HG03159 (cell line): ENCODE results near the gene IRX4.

ENCODE experiments used
- ATAC-seq: cut with Tn5 transposase; IDR thresholded peaks from one replicate; pipeline ENCODE4 v1.9.1; 2021; ENCODE audit warnings: mild to moderate bottlenecking, moderate library complexity; ENCODE audit not compliant: unreplicated experiment

Gene IRX4

DNA sequence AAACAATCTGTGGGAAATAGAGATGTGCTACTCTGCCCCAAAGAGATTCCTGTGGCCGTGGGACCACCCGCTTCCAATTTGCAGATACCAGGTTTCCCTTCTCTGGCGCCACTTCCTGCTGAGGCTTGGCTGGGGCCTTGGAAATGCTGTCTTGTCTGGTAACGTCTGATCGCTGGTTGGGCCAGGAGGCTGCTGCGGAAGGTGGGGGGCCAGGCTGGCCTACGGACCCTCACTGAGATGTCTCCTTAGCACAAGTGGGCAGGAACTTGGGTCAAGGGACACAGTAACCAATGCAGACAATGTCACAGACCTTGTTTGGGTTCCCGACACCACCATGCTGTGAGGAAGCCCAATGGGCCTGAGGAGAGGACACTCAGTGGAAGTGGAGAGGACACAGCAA, 31.7 kb upstream of the IRX4 start:
- ATAC-seq: no peak

- no peak for ATAC-seq
Observed at GRCh38 chr5:1913578-1913977, 30.9 kb upstream of the IRX4 start.

DNA sequence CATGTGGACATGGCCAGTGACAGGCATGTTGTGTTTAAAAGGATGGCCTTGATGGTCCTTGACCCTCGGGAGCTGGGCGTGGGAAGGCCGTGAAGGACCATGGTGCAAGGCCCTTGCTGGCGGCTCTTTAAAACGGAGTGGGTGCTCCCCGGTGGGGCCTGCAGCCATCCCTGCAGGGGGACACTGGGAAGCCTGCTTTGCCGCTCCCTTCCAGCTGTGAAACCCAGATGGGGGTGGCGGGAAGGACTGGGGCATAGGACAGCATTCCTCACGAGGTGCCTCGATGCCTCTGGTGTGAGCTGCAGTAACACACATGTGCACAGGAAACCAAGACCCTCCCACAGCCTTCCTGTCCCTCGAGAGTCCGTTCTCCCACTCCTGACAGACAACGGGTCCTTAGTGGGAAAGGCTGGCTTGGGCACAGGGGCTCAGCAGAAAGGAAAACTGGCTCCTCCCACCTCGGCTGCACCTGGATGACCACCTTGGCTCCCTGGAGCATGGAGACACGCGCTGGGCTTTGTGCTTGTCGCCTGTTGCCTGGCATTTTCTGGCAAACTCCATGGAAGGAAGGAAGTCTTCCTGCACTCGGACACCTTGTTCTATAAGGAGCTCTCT, 30.3 kb upstream of the IRX4 start:
- no peak for ATAC-seq

GRCh38 chr5:1911773-1912235, 29.1 kb upstream of the IRX4 start:
- ATAC-seq: no peak

DNA sequence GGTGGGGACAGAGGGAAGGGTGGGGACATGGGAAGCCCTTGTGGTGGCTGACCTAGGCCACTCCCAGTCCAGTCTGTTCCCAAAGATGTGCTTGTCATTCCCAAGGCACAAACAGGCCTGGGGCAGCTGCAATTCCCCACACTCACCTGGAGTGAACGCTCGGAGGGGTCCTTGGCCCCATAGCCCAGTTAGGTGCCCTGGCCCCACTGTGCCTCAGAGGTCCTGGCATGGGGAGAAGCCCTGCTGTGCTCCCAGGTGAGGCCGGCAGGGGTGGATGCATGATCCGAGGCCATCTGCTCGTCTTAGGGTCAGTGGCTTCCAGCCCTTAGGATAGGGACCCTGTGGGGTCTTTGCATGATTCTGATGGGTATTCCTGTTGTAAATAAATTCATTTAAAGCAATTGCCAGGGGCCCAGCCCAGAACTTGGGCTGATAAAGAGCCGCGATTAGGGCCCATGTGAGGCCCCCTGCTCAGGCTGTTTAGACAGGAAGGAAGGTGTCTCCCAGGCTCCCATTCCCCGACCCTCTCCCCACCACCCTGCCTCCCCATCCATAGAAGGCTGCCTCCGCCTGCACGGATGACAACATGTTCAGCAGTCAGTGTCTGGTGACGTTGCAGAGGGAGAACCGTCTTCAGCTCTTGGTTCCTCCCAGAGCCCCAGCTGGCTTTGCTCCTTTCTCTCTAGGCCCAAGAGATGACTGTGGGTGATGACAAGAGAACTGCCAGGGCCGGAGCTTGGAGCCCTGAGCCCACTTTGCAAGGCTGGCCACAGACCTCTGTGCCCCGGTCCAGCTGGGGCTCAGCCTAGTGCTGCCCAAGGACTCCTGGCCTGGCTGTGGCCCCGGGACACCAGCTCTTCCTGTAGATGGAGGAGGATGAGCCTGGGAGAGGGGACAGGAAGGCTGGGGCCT, 28.4 kb upstream of the IRX4 start:
- no peak for ATAC-seq

DNA sequence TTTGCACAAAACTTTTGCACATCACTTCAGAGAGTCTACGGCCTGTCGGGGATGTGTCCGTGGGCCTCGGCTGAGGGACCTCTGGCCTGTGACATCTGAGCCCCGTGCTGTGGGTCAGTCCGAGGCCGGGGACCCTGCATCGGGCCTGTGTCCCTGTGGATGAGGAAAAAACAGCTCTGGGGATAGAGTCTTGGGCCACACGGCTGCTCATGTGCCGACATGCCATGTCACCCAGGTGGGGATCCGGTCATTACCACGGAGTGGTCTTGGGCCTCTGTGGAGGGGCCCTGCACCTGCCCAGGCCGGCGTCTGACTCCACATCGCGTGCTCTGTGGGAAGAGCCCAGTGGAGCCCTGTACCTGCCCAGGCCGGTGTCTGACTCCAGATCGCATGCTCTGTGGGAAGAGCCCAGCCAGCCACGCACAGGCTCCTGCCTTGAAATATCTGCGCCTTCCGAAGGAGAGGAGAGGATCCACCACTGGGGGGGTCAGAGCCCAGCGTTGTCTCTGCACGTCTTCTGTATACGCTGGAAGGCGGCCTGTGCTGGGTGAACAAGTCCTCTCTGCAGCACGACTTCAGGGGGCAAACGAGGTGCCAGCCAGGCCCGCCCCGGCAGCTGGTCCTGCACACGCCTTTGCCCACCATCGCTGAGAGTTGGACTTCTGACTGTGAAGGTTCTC, 27.5 kb upstream of the IRX4 start:
- no peak for ATAC-seq

GRCh38 chr5:1909346-1909985, 26.7 kb upstream of the IRX4 start:
- ATAC-seq: no peak

- no peak for ATAC-seq
Observed at GRCh38 chr5:1908931-1909330, 26.2 kb upstream of the IRX4 start.

DNA sequence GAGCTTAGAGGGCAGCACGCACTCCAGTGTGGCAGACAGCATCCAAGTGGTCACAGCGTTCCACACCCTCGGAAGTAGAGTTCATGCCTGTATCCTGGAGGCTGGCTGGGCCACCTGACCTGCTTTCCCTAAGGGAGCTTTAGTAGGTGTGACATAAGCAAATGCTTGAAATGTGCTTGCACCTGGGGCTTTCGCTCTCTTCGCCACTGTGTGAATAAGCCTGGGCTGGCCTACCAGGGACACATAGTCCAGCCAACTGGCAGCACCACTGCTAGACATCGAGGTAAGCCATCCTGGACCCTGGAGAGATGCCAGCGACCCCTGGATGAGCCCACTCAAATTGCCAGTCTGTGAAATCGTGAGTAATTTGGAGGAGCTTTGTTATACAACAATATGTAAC, 24.9 kb upstream of the IRX4 start:
- ATAC-seq: no peak

GRCh38 chr5:1905108-1905507, 22.4 kb upstream of the IRX4 start:
- ATAC-seq: no peak

DNA sequence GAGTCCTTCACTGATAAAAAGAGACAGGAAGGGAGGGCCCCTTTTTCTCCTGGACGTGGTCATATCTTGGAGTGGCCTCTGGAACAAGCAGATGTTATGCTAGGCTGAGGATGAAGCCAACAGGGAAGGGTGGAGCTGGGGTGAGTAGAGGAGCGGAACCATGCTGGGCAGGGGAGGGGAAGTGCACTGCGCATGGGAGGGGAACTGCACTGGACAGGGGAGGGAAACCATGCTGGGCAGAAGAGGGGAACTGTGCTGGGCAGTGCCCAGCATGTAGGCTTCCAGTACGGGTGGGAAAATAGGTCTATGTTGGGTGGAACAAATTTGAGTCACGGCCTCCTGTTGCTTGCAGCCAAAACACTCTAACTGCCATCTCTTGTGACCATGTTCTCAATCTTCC, 19.3 kb upstream of the IRX4 start:
- ATAC-seq: no peak

GRCh38 chr5:1901061-1901460, 18.3 kb upstream of the IRX4 start:
- ATAC-seq: no peak

- no peak for ATAC-seq
Observed at GRCh38 chr5:1899201-1899600, 16.5 kb upstream of the IRX4 start.

DNA sequence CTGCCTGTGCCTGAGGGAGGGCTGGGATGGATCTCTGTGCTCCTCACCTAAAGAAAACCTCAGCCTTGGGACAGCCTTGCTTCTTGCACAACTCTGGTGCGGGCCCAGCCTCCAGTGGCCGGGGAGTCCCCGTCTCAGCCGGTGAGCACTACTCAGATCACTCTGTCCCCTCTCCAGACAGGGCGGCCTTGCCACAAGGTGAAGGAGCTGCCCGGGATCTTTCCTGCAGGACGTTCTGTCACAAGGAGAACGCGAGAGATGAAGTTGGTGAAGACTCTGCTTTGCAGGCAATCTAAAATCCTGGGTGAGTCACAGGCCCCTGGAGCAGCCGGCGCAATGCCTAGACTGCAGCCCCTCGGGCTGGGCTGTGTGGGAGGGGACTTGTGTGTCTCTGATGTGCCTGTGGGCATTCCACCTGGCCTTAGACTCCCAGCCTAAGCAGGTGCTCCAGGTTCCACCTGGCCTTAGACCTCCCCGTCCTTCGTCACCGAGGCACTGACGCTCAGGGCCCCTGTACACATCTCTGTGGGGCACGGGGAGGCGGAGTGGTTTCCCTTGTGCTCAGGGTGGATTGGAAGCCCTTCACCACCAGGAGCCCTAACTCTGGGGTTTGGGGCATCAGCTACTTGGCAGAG, 15.2 kb upstream of the IRX4 start:
- no peak for ATAC-seq

- ATAC-seq: no peak
Observed at GRCh38 chr5:1897386-1897785, 14.7 kb upstream of the IRX4 start.

DNA sequence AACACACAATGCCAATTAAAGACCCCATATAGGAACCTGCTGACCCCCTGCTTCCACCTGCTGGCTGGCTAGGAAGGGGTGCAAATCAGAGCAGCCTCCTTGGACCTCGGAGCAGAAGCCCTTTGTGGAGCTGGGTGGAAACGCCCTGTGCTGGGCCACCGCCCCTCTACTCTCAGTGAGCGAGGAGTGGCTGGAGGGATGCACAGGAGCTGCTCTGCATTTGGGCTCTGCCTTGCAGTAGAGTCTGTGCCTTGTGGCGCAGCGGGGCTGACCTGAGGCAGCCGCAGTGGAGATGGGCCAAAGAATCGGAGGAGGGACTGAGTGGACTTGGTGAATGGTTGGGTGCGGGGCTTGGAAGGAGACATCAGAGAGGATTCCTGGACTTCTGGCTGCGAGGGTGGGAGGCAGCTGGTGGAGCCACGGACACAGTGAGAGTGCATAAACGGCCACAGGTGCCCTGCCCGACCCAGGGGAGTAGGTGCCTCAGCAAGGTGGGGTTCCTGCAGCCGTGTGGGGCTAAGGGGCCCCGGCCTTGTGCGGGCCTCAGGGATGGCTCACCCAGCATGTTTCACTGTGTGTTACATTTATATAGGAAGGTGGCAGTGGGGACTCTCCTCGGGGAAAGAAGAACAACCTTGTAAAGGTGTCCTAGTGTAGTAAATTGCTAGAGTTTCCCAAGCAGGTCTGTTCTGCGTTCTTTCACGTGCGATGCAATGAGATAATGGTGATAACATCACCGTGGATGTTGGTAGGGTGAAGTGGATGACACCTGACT, 14.1 kb upstream of the IRX4 start:
- no peak for ATAC-seq

- no peak for ATAC-seq
Observed at GRCh38 chr5:1895739-1896420, 13.2 kb upstream of the IRX4 start.

- no peak for ATAC-seq
Observed at GRCh38 chr5:1894243-1894642, 11.5 kb upstream of the IRX4 start.

GRCh38 chr5:1893754-1894153, 11.0 kb upstream of the IRX4 start:
- ATAC-seq: no peak
